ENCODE data around the gene ZNF658.
A peak's percentile ranks its signal among the peaks of the same experiment; 100 is the strongest.
"Not testable (repeated sequence)": the region's sequence is repeated elsewhere in the genome, so short reads cannot be mapped to it uniquely, and the experiment has no call there.

The ZNF658 gene

DNA sequence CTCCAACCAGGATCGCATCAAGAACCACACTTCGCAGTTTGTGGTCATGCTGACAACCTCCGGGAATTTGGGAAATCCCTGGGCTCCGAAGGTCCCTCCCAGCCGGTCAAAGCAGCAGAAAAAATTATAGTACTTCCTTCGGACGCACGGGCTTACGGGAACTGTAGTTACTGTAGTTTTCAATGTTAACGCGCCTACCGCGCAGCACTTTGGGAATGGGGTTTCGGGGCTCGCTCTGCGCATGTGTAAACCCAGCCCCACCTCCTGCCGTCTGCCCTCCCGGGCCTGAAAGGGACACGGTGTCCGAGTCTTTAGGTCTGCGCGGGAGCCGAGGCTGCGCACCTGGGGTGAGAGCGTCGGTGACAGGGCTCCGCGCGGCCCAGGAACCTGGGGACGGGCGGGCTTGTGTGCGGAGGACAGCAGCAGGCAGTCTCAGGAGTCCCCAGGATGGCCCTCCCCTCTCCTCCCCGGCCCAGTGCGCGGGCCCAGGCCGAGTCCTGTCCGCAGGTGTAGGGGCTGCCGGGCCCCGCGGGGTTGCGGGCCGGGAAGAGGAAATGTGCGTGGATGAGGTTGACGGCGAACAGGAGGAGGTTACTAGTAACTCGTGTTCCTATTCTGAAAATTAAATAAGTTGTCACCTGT is at the start of gene ZNF658:
TSS of gene ZNF658 (plus strand) at position 236 of the 642 bp plus-strand sequence. CDS start 2,837 bp downstream, outside the sequence.
- peak within 1 kb of the TSS; percentile 43 to 61 for H3K4me3 ChIP-seq (ENCODE audit: low read depth in 1 of 2, low read length in 2 of 2)
- not testable (repeated sequence) for H3K9me3 ChIP-seq (ENCODE audit: control insufficient read depth in 1 of 2, low read length in 2 of 2); H3K4me1 ChIP-seq (ENCODE audit: control insufficient read depth in 1 of 2, insufficient read depth in 2 of 2, low read length in 2 of 2); H3K36me3 ChIP-seq (ENCODE audit: control insufficient read depth in 1 of 2, insufficient read depth in 2 of 2, low read length in 2 of 2); H3K27me3 ChIP-seq (ENCODE audit: control insufficient read depth in 1 of 2, insufficient read depth in 2 of 2, low read length in 2 of 2); H3K27ac ChIP-seq (ENCODE audit: low read depth, low read length)
- peak within 1 kb of the TSS; percentile 18 to 43 for H3K9ac ChIP-seq (ENCODE audit: low read depth in 1 of 2, low read length in 2 of 2)

DNA sequence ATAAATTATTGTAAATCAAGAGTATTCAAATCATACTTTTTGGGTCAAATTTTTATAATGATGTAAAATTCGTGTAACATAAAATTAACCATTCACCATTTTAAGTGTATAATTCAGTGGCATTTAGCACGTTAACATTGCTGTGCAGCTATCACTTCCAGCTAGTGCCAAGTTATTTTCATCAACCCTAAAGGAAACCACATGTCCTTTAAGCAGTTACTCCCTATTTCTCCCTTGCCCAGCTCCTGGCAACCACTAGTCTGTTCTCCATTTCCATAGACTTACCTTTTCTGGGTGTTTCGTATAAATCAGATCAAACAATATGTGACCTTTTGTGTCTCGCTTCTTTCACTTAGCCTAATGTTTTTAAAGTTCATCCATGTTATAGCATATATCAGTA is 38.8 kb upstream of the ZNF658 start:
- H3K9ac ChIP-seq (ENCODE audit: low read depth in 1 of 2, low read length in 2 of 2); H3K27me3 ChIP-seq (ENCODE audit: control insufficient read depth in 1 of 2, insufficient read depth in 2 of 2, low read length in 2 of 2); H3K4me1 ChIP-seq (ENCODE audit: control insufficient read depth in 1 of 2, insufficient read depth in 2 of 2, low read length in 2 of 2); H3K4me3 ChIP-seq (ENCODE audit: low read depth in 1 of 2, low read length in 2 of 2); H3K9me3 ChIP-seq (ENCODE audit: control insufficient read depth in 1 of 2, low read length in 2 of 2); H3K36me3 ChIP-seq (ENCODE audit: control insufficient read depth in 1 of 2, insufficient read depth in 2 of 2, low read length in 2 of 2); H3K27ac ChIP-seq (ENCODE audit: low read depth, low read length): not testable (repeated sequence)

- not testable (repeated sequence) for H3K9ac ChIP-seq (ENCODE audit: low read depth in 1 of 2, low read length in 2 of 2); H3K4me3 ChIP-seq (ENCODE audit: low read depth in 1 of 2, low read length in 2 of 2); H3K36me3 ChIP-seq (ENCODE audit: control insufficient read depth in 1 of 2, insufficient read depth in 2 of 2, low read length in 2 of 2); H3K4me1 ChIP-seq (ENCODE audit: control insufficient read depth in 1 of 2, insufficient read depth in 2 of 2, low read length in 2 of 2); H3K27me3 ChIP-seq (ENCODE audit: control insufficient read depth in 1 of 2, insufficient read depth in 2 of 2, low read length in 2 of 2); H3K9me3 ChIP-seq (ENCODE audit: control insufficient read depth in 1 of 2, low read length in 2 of 2); H3K27ac ChIP-seq (ENCODE audit: low read depth, low read length)
Measured at GRCh38 chr9:66868660-66869059, 31.9 kb upstream of the ZNF658 start.

DNA sequence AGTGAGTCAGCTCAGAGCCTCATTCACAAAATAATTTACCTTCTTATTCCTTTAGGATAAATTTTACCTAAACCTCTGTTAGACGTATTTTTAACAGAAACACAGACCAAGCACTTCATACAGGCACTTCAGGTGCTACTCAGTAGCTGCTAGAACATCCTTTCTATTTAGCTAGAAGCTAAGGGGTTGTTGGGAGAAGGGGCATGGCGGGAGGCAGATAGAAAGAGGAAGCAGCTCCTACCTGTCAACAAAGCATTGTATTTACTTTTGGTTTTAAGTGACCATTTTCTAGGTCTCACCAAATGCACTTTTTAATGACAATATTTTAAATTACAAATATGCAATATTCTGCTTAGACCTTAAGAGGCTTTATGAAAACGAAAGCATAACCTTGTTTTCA is 19.9 kb upstream of the ZNF658 start:
- H3K36me3 ChIP-seq (ENCODE audit: control insufficient read depth in 1 of 2, insufficient read depth in 2 of 2, low read length in 2 of 2); H3K4me1 ChIP-seq (ENCODE audit: control insufficient read depth in 1 of 2, insufficient read depth in 2 of 2, low read length in 2 of 2); H3K27me3 ChIP-seq (ENCODE audit: control insufficient read depth in 1 of 2, insufficient read depth in 2 of 2, low read length in 2 of 2); H3K9ac ChIP-seq (ENCODE audit: low read depth in 1 of 2, low read length in 2 of 2); H3K4me3 ChIP-seq (ENCODE audit: low read depth in 1 of 2, low read length in 2 of 2); H3K9me3 ChIP-seq (ENCODE audit: control insufficient read depth in 1 of 2, low read length in 2 of 2); H3K27ac ChIP-seq (ENCODE audit: low read depth, low read length): not testable (repeated sequence)

DNA sequence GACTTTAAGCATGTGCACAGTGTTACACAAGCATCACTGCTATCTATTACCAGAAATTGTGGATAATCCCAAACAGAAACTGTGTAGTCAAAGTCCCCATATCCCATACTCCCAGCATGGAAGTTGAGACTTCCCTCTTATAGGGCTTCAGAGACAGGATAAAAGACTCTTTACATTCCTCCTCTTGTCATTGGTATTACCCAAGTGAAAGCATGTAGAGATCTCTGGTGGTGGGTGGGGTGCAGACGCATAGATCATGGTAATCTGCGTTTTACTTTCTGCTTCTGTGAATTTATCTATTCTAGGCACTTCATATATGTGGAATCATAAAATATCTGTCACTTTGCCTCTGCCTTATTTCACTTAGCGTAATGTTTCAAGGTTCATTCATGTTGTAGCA is 18.7 kb upstream of the ZNF658 start:
- H3K9me3 ChIP-seq (ENCODE audit: control insufficient read depth in 1 of 2, low read length in 2 of 2); H3K27me3 ChIP-seq (ENCODE audit: control insufficient read depth in 1 of 2, insufficient read depth in 2 of 2, low read length in 2 of 2); H3K36me3 ChIP-seq (ENCODE audit: control insufficient read depth in 1 of 2, insufficient read depth in 2 of 2, low read length in 2 of 2); H3K4me1 ChIP-seq (ENCODE audit: control insufficient read depth in 1 of 2, insufficient read depth in 2 of 2, low read length in 2 of 2); H3K4me3 ChIP-seq (ENCODE audit: low read depth in 1 of 2, low read length in 2 of 2); H3K27ac ChIP-seq (ENCODE audit: low read depth, low read length); H3K9ac ChIP-seq (ENCODE audit: low read depth in 1 of 2, low read length in 2 of 2): not testable (repeated sequence)

- H3K9ac ChIP-seq (ENCODE audit: low read depth in 1 of 2, low read length in 2 of 2); H3K4me3 ChIP-seq (ENCODE audit: low read depth in 1 of 2, low read length in 2 of 2); H3K27ac ChIP-seq (ENCODE audit: low read depth, low read length); H3K27me3 ChIP-seq (ENCODE audit: control insufficient read depth in 1 of 2, insufficient read depth in 2 of 2, low read length in 2 of 2); H3K9me3 ChIP-seq (ENCODE audit: control insufficient read depth in 1 of 2, low read length in 2 of 2); H3K4me1 ChIP-seq (ENCODE audit: control insufficient read depth in 1 of 2, insufficient read depth in 2 of 2, low read length in 2 of 2); H3K36me3 ChIP-seq (ENCODE audit: control insufficient read depth in 1 of 2, insufficient read depth in 2 of 2, low read length in 2 of 2): not testable (repeated sequence)
Measured at GRCh38 chr9:66890334-66890733, 10.2 kb upstream of the ZNF658 start.

GRCh38 chr9:66901141-66901540 is 616 bp downstream of the ZNF658 start:
- not testable (repeated sequence) for H3K4me1 ChIP-seq (ENCODE audit: control insufficient read depth in 1 of 2, insufficient read depth in 2 of 2, low read length in 2 of 2); H3K27me3 ChIP-seq (ENCODE audit: control insufficient read depth in 1 of 2, insufficient read depth in 2 of 2, low read length in 2 of 2); H3K9me3 ChIP-seq (ENCODE audit: control insufficient read depth in 1 of 2, low read length in 2 of 2); H3K27ac ChIP-seq (ENCODE audit: low read depth, low read length); H3K36me3 ChIP-seq (ENCODE audit: control insufficient read depth in 1 of 2, insufficient read depth in 2 of 2, low read length in 2 of 2)
- peak overlapping the region; percentile 43 to 61 for H3K4me3 ChIP-seq (ENCODE audit: low read depth in 1 of 2, low read length in 2 of 2)
- H3K9ac ChIP-seq (ENCODE audit: low read depth in 1 of 2, low read length in 2 of 2) = peak overlapping the region; percentile 18 to 43

GRCh38 chr9:66909560-66909959 is 9.0 kb downstream of the ZNF658 start:
- H3K27ac ChIP-seq (ENCODE audit: low read depth, low read length); H3K36me3 ChIP-seq (ENCODE audit: control insufficient read depth in 1 of 2, insufficient read depth in 2 of 2, low read length in 2 of 2); H3K4me1 ChIP-seq (ENCODE audit: control insufficient read depth in 1 of 2, insufficient read depth in 2 of 2, low read length in 2 of 2); H3K4me3 ChIP-seq (ENCODE audit: low read depth in 1 of 2, low read length in 2 of 2); H3K9me3 ChIP-seq (ENCODE audit: control insufficient read depth in 1 of 2, low read length in 2 of 2); H3K9ac ChIP-seq (ENCODE audit: low read depth in 1 of 2, low read length in 2 of 2); H3K27me3 ChIP-seq (ENCODE audit: control insufficient read depth in 1 of 2, insufficient read depth in 2 of 2, low read length in 2 of 2): not testable (repeated sequence)

DNA sequence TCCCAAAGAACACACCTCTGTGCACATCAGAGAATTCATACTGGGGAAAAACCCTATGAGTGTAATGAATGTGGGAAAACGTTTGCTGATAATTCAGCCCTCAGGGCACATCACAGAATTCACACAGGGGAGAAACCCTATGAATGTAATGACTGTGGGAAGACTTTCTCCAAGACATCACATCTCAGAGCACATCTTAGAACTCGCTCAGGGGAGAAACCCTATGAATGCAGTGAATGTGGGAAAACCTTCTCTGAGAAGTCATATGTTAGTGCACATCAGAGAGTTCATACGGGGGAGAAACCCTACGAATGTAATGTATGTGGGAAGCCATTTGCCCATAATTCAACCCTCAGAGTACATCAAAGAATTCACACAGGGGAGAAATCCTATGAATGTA is 19.5 kb downstream of the ZNF658 start:
- H3K36me3 ChIP-seq (ENCODE audit: control insufficient read depth in 1 of 2, insufficient read depth in 2 of 2, low read length in 2 of 2); H3K9ac ChIP-seq (ENCODE audit: low read depth in 1 of 2, low read length in 2 of 2); H3K27ac ChIP-seq (ENCODE audit: low read depth, low read length); H3K4me3 ChIP-seq (ENCODE audit: low read depth in 1 of 2, low read length in 2 of 2); H3K9me3 ChIP-seq (ENCODE audit: control insufficient read depth in 1 of 2, low read length in 2 of 2); H3K27me3 ChIP-seq (ENCODE audit: control insufficient read depth in 1 of 2, insufficient read depth in 2 of 2, low read length in 2 of 2); H3K4me1 ChIP-seq (ENCODE audit: control insufficient read depth in 1 of 2, insufficient read depth in 2 of 2, low read length in 2 of 2): not testable (repeated sequence)

GRCh38 chr9:66936194-66936870 is 35.8 kb downstream of the ZNF658 start:
- H3K4me3 ChIP-seq (ENCODE audit: low read depth in 1 of 2, low read length in 2 of 2); H3K27ac ChIP-seq (ENCODE audit: low read depth, low read length); H3K36me3 ChIP-seq (ENCODE audit: control insufficient read depth in 1 of 2, insufficient read depth in 2 of 2, low read length in 2 of 2); H3K4me1 ChIP-seq (ENCODE audit: control insufficient read depth in 1 of 2, insufficient read depth in 2 of 2, low read length in 2 of 2); H3K9me3 ChIP-seq (ENCODE audit: control insufficient read depth in 1 of 2, low read length in 2 of 2); H3K9ac ChIP-seq (ENCODE audit: low read depth in 1 of 2, low read length in 2 of 2); H3K27me3 ChIP-seq (ENCODE audit: control insufficient read depth in 1 of 2, insufficient read depth in 2 of 2, low read length in 2 of 2): not testable (repeated sequence)

DNA sequence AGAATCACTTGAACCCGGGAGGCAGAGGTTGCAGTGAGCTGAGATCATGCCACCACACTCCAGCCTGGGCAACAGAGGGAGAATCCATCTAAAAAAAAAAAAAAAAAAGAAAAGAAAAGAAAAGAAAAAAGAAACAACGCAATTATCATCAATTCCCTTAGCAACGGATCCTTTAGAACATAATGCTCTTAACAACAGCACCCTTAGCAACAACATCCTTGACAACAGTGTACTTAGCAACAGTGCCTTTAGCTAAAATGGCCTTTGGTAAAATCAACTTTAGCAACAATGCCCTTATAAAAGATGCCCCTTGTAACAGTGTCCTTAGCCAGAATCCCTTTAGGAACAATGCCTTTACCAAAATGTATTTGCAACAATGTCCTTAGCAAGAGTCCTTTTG is 37.1 kb downstream of the ZNF658 start:
- not testable (repeated sequence) for H3K9me3 ChIP-seq (ENCODE audit: control insufficient read depth in 1 of 2, low read length in 2 of 2); H3K4me3 ChIP-seq (ENCODE audit: low read depth in 1 of 2, low read length in 2 of 2); H3K27ac ChIP-seq (ENCODE audit: low read depth, low read length); H3K9ac ChIP-seq (ENCODE audit: low read depth in 1 of 2, low read length in 2 of 2); H3K27me3 ChIP-seq (ENCODE audit: control insufficient read depth in 1 of 2, insufficient read depth in 2 of 2, low read length in 2 of 2); H3K4me1 ChIP-seq (ENCODE audit: control insufficient read depth in 1 of 2, insufficient read depth in 2 of 2, low read length in 2 of 2); H3K36me3 ChIP-seq (ENCODE audit: control insufficient read depth in 1 of 2, insufficient read depth in 2 of 2, low read length in 2 of 2)
